K562 (cell line): ENCODE data around the gene FBXO22. TPM values are rescaled to one million over a fixed set of nuclear protein-coding genes. Genes with fewer than 3 reads are reported as not detected.

Experiments used
- ARID1B ChIP-seq: fragments of 450-650 bp; IDR thresholded peaks from 2 replicates; pipeline ENCODE4 v1.6.1; 2016; ENCODE audit warnings: antibody characterized with exemption, mild to moderate bottlenecking, inconsistent platforms
- ARNT ChIP-seq, 2 experiments: fragments of 450-650 bp; IDR thresholded peaks; 2 replicates each; pipeline ENCODE4 v1.6.1; 2016; ENCODE audit warnings: mild to moderate bottlenecking in 1 of 2
- BCL6 ChIP-seq: fragments of 250-450 bp; sonication (Bioruptor Pico); IDR thresholded peaks from 2 replicates; pipeline ENCODE4 v1.4.0; 2020
- DEAF1 ChIP-seq: fragments of 450-650 bp; formaldehyde crosslinking; IDR thresholded peaks from 2 replicates; pipeline ENCODE4 v1.4.0; 2020; ENCODE audit warnings: mild to moderate bottlenecking, moderate library complexity
- ELK1 ChIP-seq: sonication (generic); formaldehyde crosslinking; IDR thresholded peaks from 2 replicates; pipeline ENCODE4 v1.8.1; 2022; ENCODE audit warnings: missing genetic modification reagents
- GATAD2B ChIP-seq: fragments of 450-650 bp; IDR thresholded peaks from 2 replicates; pipeline ENCODE4 v1.6.1; 2017; ENCODE audit warnings: mild to moderate bottlenecking, borderline replicate concordance
- GTF2E2 ChIP-seq: fragments of 200-800 bp; sonication (Bioruptor generic); IDR thresholded peaks from 2 replicates; pipeline ENCODE4 v1.6.1; 2016; ENCODE audit warnings: missing genetic modification characterization, missing compliant biosample characterization
- HIVEP1 ChIP-seq: fragments of 250-450 bp; sonication (Bioruptor Pico); IDR thresholded peaks from 2 replicates; pipeline ENCODE4 v1.4.0; 2020; ENCODE audit warnings: mild to moderate bottlenecking
- MTA1 ChIP-seq: fragments of 450-650 bp; IDR thresholded peaks from 2 replicates; pipeline ENCODE4 v1.6.1; 2017; ENCODE audit warnings: borderline replicate concordance
- MYBL2 ChIP-seq, 2 experiments: fragments of 450-650 bp in 1 of 2; sonication (generic) in 1 of 2; formaldehyde crosslinking in 1 of 2; IDR thresholded peaks; 2 replicates each; pipeline versions ENCODE4 v1.6.1 to v1.8.1; 2017 to 2022; ENCODE audit warnings: borderline replicate concordance in 1 of 2, inconsistent platforms in 1 of 2, low read depth in 1 of 2, mild to moderate bottlenecking in 1 of 2, missing genetic modification reagents in 1 of 2, moderate library complexity in 1 of 2
- NONO ChIP-seq, 2 experiments: fragments of 200-400 bp in 1 of 2; fragments of 450-650 bp in 1 of 2; formaldehyde crosslinking in 1 of 2; IDR thresholded peaks; 2 replicates each; pipeline ENCODE4 v1.6.1; 2017; ENCODE audit warnings: low read depth in 2 of 2, mild to moderate bottlenecking in 2 of 2, moderate library complexity in 2 of 2, low read length in 1 of 2
- PYGO2 ChIP-seq: fragments of 450-650 bp; IDR thresholded peaks from 2 replicates; pipeline ENCODE4 v1.6.1; 2016; ENCODE audit warnings: mild to moderate bottlenecking, missing genetic modification characterization, moderate library complexity, missing compliant biosample characterization
- RBM15 ChIP-seq: fragments of 200-400 bp; formaldehyde crosslinking; IDR thresholded peaks from 2 replicates; pipeline ENCODE4 v1.6.1; 2018; ENCODE audit warnings: mild to moderate bottlenecking, low read length, moderate library complexity; ENCODE audit not compliant: insufficient read depth
- SNIP1 ChIP-seq: fragments of 450-650 bp; IDR thresholded peaks from 2 replicates; pipeline ENCODE4 v1.7.1; 2017; ENCODE audit warnings: low read depth, mild to moderate bottlenecking
- SREBF1 ChIP-seq: fragments of 150-350 bp; IDR thresholded peaks from 2 replicates; pipeline ENCODE4 v1.6.1; 2014; ENCODE audit warnings: antibody characterized with exemption, low read depth, low read length, borderline replicate concordance
- SREBF2 ChIP-seq: sonication (generic); formaldehyde crosslinking; IDR thresholded peaks from 2 replicates; pipeline ENCODE4 v1.4.0; 2020; ENCODE audit warnings: mild to moderate bottlenecking, missing genetic modification reagents
- SRSF1 ChIP-seq: fragments of 200-400 bp; formaldehyde crosslinking; IDR thresholded peaks from 2 replicates; pipeline ENCODE4 v1.6.1; 2017; ENCODE audit warnings: mild to moderate bottlenecking, low read depth, low read length, moderate library complexity
- TOE1 ChIP-seq, 2 experiments: fragments of 450-650 bp in 1 of 2; sonication (generic) in 1 of 2; formaldehyde crosslinking in 1 of 2; IDR thresholded peaks; 2 replicates each; pipeline versions ENCODE4 v1.7.1 to v1.8.0; 2016 to 2022; ENCODE audit warnings: borderline replicate concordance in 2 of 2, mild to moderate bottlenecking in 2 of 2, antibody characterized with exemption in 1 of 2, inconsistent platforms in 1 of 2, low read depth in 1 of 2, missing genetic modification reagents in 1 of 2, moderate library complexity in 1 of 2
- ZBTB33 ChIP-seq: sonication (generic); formaldehyde crosslinking; IDR thresholded peaks from 2 replicates; pipeline ENCODE4 v1.8.1; 2023; ENCODE audit warnings: mild to moderate bottlenecking, missing genetic modification reagents
- ZNF282 ChIP-seq: sonication (generic); formaldehyde crosslinking; IDR thresholded peaks from 2 replicates; pipeline ENCODE4 v1.8.1; 2023; ENCODE audit warnings: missing genetic modification reagents
- ZNF512 ChIP-seq: IDR thresholded peaks from 2 replicates; pipeline ENCODE4 v1.6.1; 2016; ENCODE audit warnings: missing genetic modification characterization, missing compliant biosample characterization
- polyA plus RNA-seq, 8 experiments: library from polyadenylated mRNA; depleted of rRNA in 4 of 8; stranded (reverse) in 5 of 8; unstranded in 3 of 8; fragments of >200 nt; fragmentation: Nextera tagmentation in 2 of 8; fragmentation: Illumina TruSeq in 1 of 8; extraction: Ambion mirVana in 2 of 8; extraction: Trizol in 1 of 8; gene quantifications; 2 replicates each; pipeline versions ENCODE4 v1.2.1 to v1.2.3, GENCODE V29; 2011 to 2014; ENCODE audit warnings: inconsistent platforms in 1 of 8, missing spikeins in 1 of 8
- total RNA-seq, 7 experiments: library from RNA; depleted of rRNA in 6 of 7; stranded (reverse); fragments of >200 nt in 6 of 7; fragmentation: Illumina TruSeq in 2 of 7; extraction: Trizol in 2 of 7; gene quantifications; 2 replicates each; pipeline versions ENCODE4 v1.2.1 to v1.2.3, GENCODE V29; 2011 to 2021; ENCODE audit warnings: low replicate concordance in 1 of 7

FBXO22 gene
- total and polyA plus RNA-seq, 9 of the 15 experiments (the other 6 are each of a cell fraction or from before 2014, with no cell fraction given) = 24.4 to 99.4 (median 66.5) TPM

- TF ChIP-seq SREBF1 (no peak), ZNF282 (CRISPR knock-in tag) (no peak), HIVEP1 (CRISPR knock-in tag) (no peak), MYBL2 (IDR thresholded peaks at IDR 0.05; ENCODE audit: low read depth) (no peak), MYBL2 (CRISPR knock-in tag; IDR thresholded peaks at IDR 0.05; ENCODE audit: borderline replicate concordance) (no peak), GATAD2B (no peak), MTA1 (no peak), BCL6 (CRISPR knock-in tag) (no peak), SNIP1 (no peak), PYGO2 (tag) (no peak), DEAF1 (CRISPR knock-in tag) (no peak), ARID1B (peak; percentile 70), GTF2E2 (tag) (peak; percentile 67; the same call in 1 of the 2 replicates), NONO (IDR thresholded peaks at IDR 0.05; ENCODE audit: low read depth in 2 of 2, low read length in 1 of 2) (no peak), SREBF2 (CRISPR knock-in tag) (no peak), ARNT (IDR thresholded peaks at IDR 0.05) (peak in 1 of 2 experiments; percentile 23; a peak in 1 of 4 replicates), ELK1 (CRISPR knock-in tag) (no peak), ZNF512 (tag) (peak; percentile 54; the same call in 1 of the 2 replicates), TOE1 (IDR thresholded peaks at IDR 0.05; ENCODE audit: borderline replicate concordance) (no peak), TOE1 (CRISPR knock-in tag; IDR thresholded peaks at IDR 0.05; ENCODE audit: borderline replicate concordance, low read depth) (no peak), RBM15 (no peak), ZBTB33 (CRISPR knock-in tag) (no peak), SRSF1 (no peak)
Measured at GRCh38 chr15:75864213-75865059, 39.2 kb upstream of the FBXO22 start (continued).
